ENCODE data around the gene TAX1BP1.

The TAX1BP1 gene

DNA sequence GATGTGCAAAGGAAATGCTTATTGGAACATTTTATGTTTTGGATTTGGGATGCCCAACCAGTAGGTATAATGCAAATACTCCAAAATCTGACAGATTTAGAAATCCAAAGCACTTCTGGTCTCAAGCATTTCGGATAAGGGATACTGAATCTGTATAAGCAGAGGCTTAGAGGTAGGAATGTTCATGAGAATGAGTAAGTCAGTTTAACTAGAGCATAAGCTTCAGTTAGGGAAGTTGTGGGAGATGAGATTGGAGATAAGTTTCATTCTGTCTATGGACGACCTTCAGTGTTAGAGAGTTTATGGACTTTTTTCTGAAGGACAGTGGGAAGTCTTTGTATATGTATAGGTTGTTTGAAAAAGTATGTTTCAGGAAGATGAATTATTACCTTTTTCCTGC is 10.4 kb downstream of the TAX1BP1 start:
- H3K27ac ChIP-seq: no peak overlapping the region
- TF ChIP-seq, protein P1, sequence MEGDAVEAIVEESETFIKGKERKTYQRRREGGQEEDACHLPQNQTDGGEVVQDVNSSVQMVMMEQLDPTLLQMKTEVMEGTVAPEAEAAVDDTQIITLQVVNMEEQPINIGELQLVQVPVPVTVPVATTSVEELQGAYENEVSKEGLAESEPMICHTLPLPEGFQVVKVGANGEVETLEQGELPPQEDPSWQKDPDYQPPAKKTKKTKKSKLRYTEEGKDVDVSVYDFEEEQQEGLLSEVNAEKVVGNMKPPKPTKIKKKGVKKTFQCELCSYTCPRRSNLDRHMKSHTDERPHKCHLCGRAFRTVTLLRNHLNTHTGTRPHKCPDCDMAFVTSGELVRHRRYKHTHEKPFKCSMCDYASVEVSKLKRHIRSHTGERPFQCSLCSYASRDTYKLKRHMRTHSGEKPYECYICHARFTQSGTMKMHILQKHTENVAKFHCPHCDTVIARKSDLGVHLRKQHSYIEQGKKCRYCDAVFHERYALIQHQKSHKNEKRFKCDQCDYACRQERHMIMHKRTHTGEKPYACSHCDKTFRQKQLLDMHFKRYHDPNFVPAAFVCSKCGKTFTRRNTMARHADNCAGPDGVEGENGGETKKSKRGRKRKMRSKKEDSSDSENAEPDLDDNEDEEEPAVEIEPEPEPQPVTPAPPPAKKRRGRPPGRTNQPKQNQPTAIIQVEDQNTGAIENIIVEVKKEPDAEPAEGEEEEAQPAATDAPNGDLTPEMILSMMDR (conservative IDR thresholded peaks at IDR 0.05): no peak

- TF ChIP-seq, protein P1 (conservative IDR thresholded peaks at IDR 0.05): no peak
- H3K27ac ChIP-seq: no peak overlapping the region
Observed at GRCh38 chr7:27751888-27752660, 12.1 kb downstream of the TAX1BP1 start.

DNA sequence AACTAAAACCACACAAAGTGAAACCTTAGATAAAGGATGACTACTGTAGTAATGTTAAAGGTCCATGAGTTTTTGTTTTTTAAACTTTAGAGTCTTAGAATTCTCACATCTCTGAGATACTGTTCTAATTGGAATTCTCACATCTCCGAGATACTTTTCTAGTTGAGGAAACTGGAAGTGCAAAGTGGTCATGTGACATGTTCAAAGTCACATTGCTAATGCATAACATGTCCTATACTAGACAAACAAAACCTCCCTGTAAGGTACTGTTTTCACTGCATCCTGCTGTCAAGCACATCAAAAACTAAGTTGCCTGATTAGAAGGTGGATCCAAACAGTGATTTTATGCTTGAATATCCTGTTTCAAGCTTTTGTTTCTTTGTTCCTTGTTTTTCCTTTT is 13.9 kb downstream of the TAX1BP1 start:
- TF ChIP-seq, protein P1 (conservative IDR thresholded peaks at IDR 0.05): no peak
- no peak overlapping the region for H3K27ac ChIP-seq

DNA sequence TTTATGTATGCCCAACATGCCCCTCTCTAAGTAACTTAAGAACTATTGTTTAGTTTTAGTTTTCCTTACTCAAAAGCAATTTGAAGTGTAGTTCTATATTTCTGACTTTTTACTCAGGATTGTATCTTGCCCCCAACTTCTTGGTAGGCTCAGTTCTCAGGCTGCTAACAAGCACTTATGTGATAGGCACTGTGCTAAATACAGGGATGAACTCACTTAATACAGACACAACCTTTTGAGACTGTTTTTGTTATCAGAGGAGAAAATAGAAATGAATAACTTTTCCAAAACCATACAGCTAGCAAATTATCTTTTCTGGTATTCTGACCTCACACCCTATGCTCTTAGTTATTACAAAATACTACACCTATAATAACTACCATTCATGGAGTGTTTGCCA is 16.3 kb downstream of the TAX1BP1 start:
- TF ChIP-seq, protein P1 (conservative IDR thresholded peaks at IDR 0.05): no peak
- H3K27ac ChIP-seq: no peak overlapping the region

- TF ChIP-seq, protein P1 (conservative IDR thresholded peaks at IDR 0.05): no peak
Observed at GRCh38 chr7:27759491-27759890, 19.5 kb downstream of the TAX1BP1 start.

GRCh38 chr7:27762062-27762461 is 22.1 kb downstream of the TAX1BP1 start:
- TF ChIP-seq, protein P1 (conservative IDR thresholded peaks at IDR 0.05): no peak
- H3K27ac ChIP-seq: no peak overlapping the region

More at GRCh38 chr7:27759491-27759890, 19.5 kb downstream of the TAX1BP1 start:
- no peak overlapping the region for H3K27ac ChIP-seq

- TF ChIP-seq, protein P1 (conservative IDR thresholded peaks at IDR 0.05): no peak
- H3K27ac ChIP-seq: peak overlapping the region; percentile 47
Observed at GRCh38 chr7:27763983-27764508, 24.1 kb downstream of the TAX1BP1 start.

Measured in VCaP (cell line).